AG09309 (cell line): ENCODE results near the gene NGEF.

Experiments used
- DNase-seq: peaks from one replicate; pipeline ENCODE4 v3.0.0-alpha.2; 2010; ENCODE audit warnings: low read depth
- H3K4me3 ChIP-seq: 2 replicates; pipeline ENCODE4 v1.5.1; 2011; ENCODE audit warnings: mild to moderate bottlenecking, low read depth, low read length, moderate library complexity; ENCODE audit not compliant: control insufficient read depth
- CTCF ChIP-seq: IDR thresholded peaks from 2 replicates; pipeline ENCODE4 v1.5.1; 2011; ENCODE audit warnings: mild to moderate bottlenecking, low read depth, low read length, inconsistent platforms; ENCODE audit not compliant: insufficient read depth, control insufficient read depth; ENCODE audit errors: missing control alignments

The NGEF gene

DNA sequence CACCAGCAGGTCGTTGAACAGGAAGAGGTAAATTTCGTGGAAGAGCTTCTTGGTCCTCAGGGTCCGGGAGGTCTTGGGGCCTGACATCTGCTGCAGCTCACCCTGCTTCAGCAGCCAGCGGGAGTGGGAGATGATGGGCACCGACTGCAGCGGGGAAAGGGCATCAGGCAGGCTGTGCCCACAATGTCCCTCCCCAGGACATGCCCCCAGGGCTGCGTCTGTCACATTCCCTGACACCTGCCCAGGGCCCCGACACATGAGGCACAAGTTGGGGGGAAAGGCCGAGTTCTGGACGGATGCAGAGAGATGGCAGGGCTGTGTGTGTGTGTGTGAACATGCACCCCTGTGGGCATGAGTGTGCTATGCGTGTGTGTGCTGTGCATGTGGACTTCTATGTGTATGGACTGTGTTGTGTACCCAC is 129.0 kb downstream of the NGEF start:
- DNase-seq: no peak
- no peak for TF ChIP-seq CTCF
- H3K4me3 ChIP-seq: no peak overlapping the region

GRCh38 chr2:232883116-232883721 is 129.8 kb downstream of the NGEF start:
- no peak overlapping the region for H3K4me3 ChIP-seq
- DNase-seq: no peak
- no peak for TF ChIP-seq CTCF

DNA sequence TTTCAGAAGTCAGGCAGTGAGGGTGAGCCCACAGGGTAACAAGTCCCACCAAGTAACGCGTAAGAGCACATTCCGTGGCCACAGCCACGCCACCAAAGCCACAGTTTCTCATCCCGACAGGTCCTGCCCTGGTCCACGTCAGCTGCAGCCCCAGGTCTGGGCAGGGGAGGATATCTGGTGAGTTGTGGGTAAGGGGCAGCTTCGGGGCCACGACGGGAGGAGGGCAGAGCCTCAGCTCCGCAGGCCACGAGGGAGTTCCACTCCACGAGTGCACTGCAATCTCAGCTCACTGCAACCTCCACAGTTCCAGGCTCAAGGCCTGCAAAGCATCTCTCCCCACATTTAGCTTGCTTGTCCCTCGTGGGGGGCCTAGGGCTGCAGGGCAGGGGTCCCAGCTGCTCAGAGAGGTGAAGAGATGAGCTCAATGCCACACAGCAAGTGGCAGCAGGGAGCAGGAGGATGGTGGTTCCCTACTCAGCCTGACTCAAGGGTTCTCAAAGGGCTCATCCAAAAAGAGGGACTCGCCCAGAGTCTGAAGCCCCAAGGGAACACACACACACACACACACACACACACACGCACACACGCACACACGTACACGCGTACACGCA is 130.4 kb downstream of the NGEF start:
- no peak for DNase-seq
- no peak for TF ChIP-seq CTCF
- no peak overlapping the region for H3K4me3 ChIP-seq

GRCh38 chr2:232882085-232882484 is 131.0 kb downstream of the NGEF start:
- DNase-seq: no peak
- no peak for TF ChIP-seq CTCF
- no peak overlapping the region for H3K4me3 ChIP-seq

- no peak overlapping the region for H3K4me3 ChIP-seq
- TF ChIP-seq CTCF: no peak
- no peak for DNase-seq
These were observed 132.2 kb downstream of the NGEF start for GRCh38 chr2:232880764-232881351.

- H3K4me3 ChIP-seq: no peak overlapping the region
- DNase-seq: no peak
- no peak for TF ChIP-seq CTCF
These were observed 133.2 kb downstream of the NGEF start for GRCh38 chr2:232879618-232880494.
